ENCODE results near the gene POLG2. TPM values are rescaled to one million over a fixed set of nuclear protein-coding genes. Genes with fewer than 3 reads are reported as not detected.

POLG2 gene
- total and polyA plus RNA-seq, 4 donors, result 13.2 to 28.6 (median 18.3) TPM

- Histone ChIP-seq H3K27ac (ENCODE audit: low read depth, low read length) (no peak overlapping the region), H3K4me1 (ENCODE audit: control insufficient read depth, insufficient read depth, low read length) (peaks cover 24% of the 10 kb centered on the region), H3K27me3 (ENCODE audit: control insufficient read depth, insufficient read depth, low read length) (no peaks in the 10 kb centered on the region), H3K9me3 (ENCODE audit: control insufficient read depth, insufficient read depth, low read length) (no peaks in the 10 kb centered on the region), H3K36me3 (ENCODE audit: control insufficient read depth, insufficient read depth, low read length) (peaks cover 11% of the 10 kb centered on the region), H3K4me3 (ENCODE audit: low read depth, low read length) (no peak overlapping the region)
- WGBS (ENCODE audit: insufficient coverage), result no CpG with 5 or more reads among the region's 6 CpGs
- DNase-seq (ENCODE audit: low read depth in 4 of 6, low spot score in 6 of 6), result no peak
Measured at GRCh38 chr17:64492481-64493109, 4.3 kb downstream of the POLG2 start.

GRCh38 chr17:64491994-64492393 is 4.9 kb downstream of the POLG2 start:
- Histone ChIP-seq H3K9me3 (ENCODE audit: control insufficient read depth, insufficient read depth, low read length) (no peaks in the 10 kb centered on the region), H3K4me3 (ENCODE audit: low read depth, low read length) (no peak overlapping the region), H3K27me3 (ENCODE audit: control insufficient read depth, insufficient read depth, low read length) (no peaks in the 10 kb centered on the region), H3K4me1 (ENCODE audit: control insufficient read depth, insufficient read depth, low read length) (peaks cover 18% of the 10 kb centered on the region), H3K27ac (ENCODE audit: low read depth, low read length) (no peak overlapping the region), H3K36me3 (ENCODE audit: control insufficient read depth, insufficient read depth, low read length) (peaks cover 11% of the 10 kb centered on the region)
- no peak for DNase-seq (ENCODE audit: low read depth in 4 of 6, low spot score in 6 of 6)
- WGBS (ENCODE audit: insufficient coverage), result no CpG with 5 or more reads among the region's 3 CpGs

- Histone ChIP-seq H3K27ac (ENCODE audit: low read depth, low read length) (no peak overlapping the region), H3K4me1 (ENCODE audit: control insufficient read depth, insufficient read depth, low read length) (peaks cover 17% of the 10 kb centered on the region), H3K36me3 (ENCODE audit: control insufficient read depth, insufficient read depth, low read length) (peaks cover 14% of the 10 kb centered on the region), H3K9me3 (ENCODE audit: control insufficient read depth, insufficient read depth, low read length) (no peaks in the 10 kb centered on the region), H3K4me3 (ENCODE audit: low read depth, low read length) (no peak overlapping the region), H3K27me3 (ENCODE audit: control insufficient read depth, insufficient read depth, low read length) (no peaks in the 10 kb centered on the region)
- peak in 1 of 6 donors; percentile 34 for DNase-seq (ENCODE audit: low read depth in 4 of 6, low spot score in 6 of 6)
- WGBS (ENCODE audit: insufficient coverage), result 90% methylated on average over 8 of the region's 13 CpGs
Measured at GRCh38 chr17:64491034-64491860, 5.6 kb downstream of the POLG2 start.

- Histone ChIP-seq H3K36me3 (ENCODE audit: control insufficient read depth, insufficient read depth, low read length) (peaks cover 25% of the 10 kb centered on the region), H3K9me3 (ENCODE audit: control insufficient read depth, insufficient read depth, low read length) (no peaks in the 10 kb centered on the region), H3K27ac (ENCODE audit: low read depth, low read length) (no peak overlapping the region), H3K4me1 (ENCODE audit: control insufficient read depth, insufficient read depth, low read length) (no peaks in the 10 kb centered on the region), H3K27me3 (ENCODE audit: control insufficient read depth, insufficient read depth, low read length) (no peaks in the 10 kb centered on the region), H3K4me3 (ENCODE audit: low read depth, low read length) (no peak overlapping the region)
- no CpG with 5 or more reads among the region's 2 CpGs for WGBS (ENCODE audit: insufficient coverage)
- no peak for DNase-seq (ENCODE audit: low read depth in 4 of 6, low spot score in 6 of 6)
Measured at GRCh38 chr17:64488301-64488700, 8.6 kb downstream of the POLG2 start.

- 90% methylated on average over 2 of the region's 3 CpGs for WGBS (ENCODE audit: insufficient coverage)
- DNase-seq (ENCODE audit: low read depth in 4 of 6, low spot score in 6 of 6), result no peak
- H3K4me3 ChIP-seq (ENCODE audit: low read depth, low read length), result no peak overlapping the region
- H3K27ac ChIP-seq (ENCODE audit: low read depth, low read length), result no peak overlapping the region
- H3K36me3 ChIP-seq (ENCODE audit: control insufficient read depth, insufficient read depth, low read length), result peaks cover 26% of the 10 kb centered on the region
- H3K9me3 ChIP-seq (ENCODE audit: control insufficient read depth, insufficient read depth, low read length), result no peaks in the 10 kb centered on the region
- H3K4me1 ChIP-seq (ENCODE audit: control insufficient read depth, insufficient read depth, low read length), result no peaks in the 10 kb centered on the region
- H3K27me3 ChIP-seq (ENCODE audit: control insufficient read depth, insufficient read depth, low read length), result no peaks in the 10 kb centered on the region
Measured at GRCh38 chr17:64484380-64484779, 12.5 kb downstream of the POLG2 start.

- Histone ChIP-seq H3K36me3 (ENCODE audit: control insufficient read depth, insufficient read depth, low read length) (peaks cover 22% of the 10 kb centered on the region), H3K4me3 (ENCODE audit: low read depth, low read length) (no peak overlapping the region), H3K27me3 (ENCODE audit: control insufficient read depth, insufficient read depth, low read length) (no peaks in the 10 kb centered on the region), H3K9me3 (ENCODE audit: control insufficient read depth, insufficient read depth, low read length) (no peaks in the 10 kb centered on the region), H3K4me1 (ENCODE audit: control insufficient read depth, insufficient read depth, low read length) (no peaks in the 10 kb centered on the region), H3K27ac (ENCODE audit: low read depth, low read length) (no peak overlapping the region)
- 100% methylated on average over 1 of the region's 1 CpG for WGBS (ENCODE audit: insufficient coverage)
- no peak for DNase-seq (ENCODE audit: low read depth in 4 of 6, low spot score in 6 of 6)
Measured at GRCh38 chr17:64480951-64481350, 15.9 kb downstream of the POLG2 start.

- Histone ChIP-seq H3K4me3 (ENCODE audit: low read depth, low read length) (no peak overlapping the region), H3K36me3 (ENCODE audit: control insufficient read depth, insufficient read depth, low read length) (peaks cover 7% of the 10 kb centered on the region), H3K27ac (ENCODE audit: low read depth, low read length) (no peak overlapping the region), H3K9me3 (ENCODE audit: control insufficient read depth, insufficient read depth, low read length) (no peaks in the 10 kb centered on the region), H3K4me1 (ENCODE audit: control insufficient read depth, insufficient read depth, low read length) (no peaks in the 10 kb centered on the region), H3K27me3 (ENCODE audit: control insufficient read depth, insufficient read depth, low read length) (no peaks in the 10 kb centered on the region)
- WGBS (ENCODE audit: insufficient coverage), result no CpG with 5 or more reads among the region's 1 CpG
- no peak for DNase-seq (ENCODE audit: low read depth in 4 of 6, low spot score in 6 of 6)
Measured at GRCh38 chr17:64477849-64478248, 19.0 kb downstream of the POLG2 start.

GRCh38 chr17:64472564-64472963 is 24.3 kb downstream of the POLG2 start:
- Histone ChIP-seq H3K4me3 (ENCODE audit: low read depth, low read length) (no peak overlapping the region), H3K27ac (ENCODE audit: low read depth, low read length) (no peak overlapping the region), H3K9me3 (ENCODE audit: control insufficient read depth, insufficient read depth, low read length) (no peaks in the 10 kb centered on the region), H3K36me3 (ENCODE audit: control insufficient read depth, insufficient read depth, low read length) (no peaks in the 10 kb centered on the region), H3K27me3 (ENCODE audit: control insufficient read depth, insufficient read depth, low read length) (no peaks in the 10 kb centered on the region), H3K4me1 (ENCODE audit: control insufficient read depth, insufficient read depth, low read length) (no peaks in the 10 kb centered on the region)
- DNase-seq (ENCODE audit: low read depth in 4 of 6, low spot score in 6 of 6), result no peak
- WGBS (ENCODE audit: insufficient coverage), result no CpG with 5 or more reads among the region's 2 CpGs

- no peak overlapping the region for H3K4me3 ChIP-seq (ENCODE audit: low read depth, low read length)
- no peaks in the 10 kb centered on the region for H3K36me3 ChIP-seq (ENCODE audit: control insufficient read depth, insufficient read depth, low read length)
- H3K9me3 ChIP-seq (ENCODE audit: control insufficient read depth, insufficient read depth, low read length), result no peaks in the 10 kb centered on the region
- DNase-seq (ENCODE audit: low read depth in 4 of 6, low spot score in 6 of 6), result no peak
- H3K27me3 ChIP-seq (ENCODE audit: control insufficient read depth, insufficient read depth, low read length), result no peaks in the 10 kb centered on the region
- H3K27ac ChIP-seq (ENCODE audit: low read depth, low read length), result no peak overlapping the region
- H3K4me1 ChIP-seq (ENCODE audit: control insufficient read depth, insufficient read depth, low read length), result no peaks in the 10 kb centered on the region
- WGBS (ENCODE audit: insufficient coverage), result no CpG with 5 or more reads among the region's 3 CpGs
Measured at GRCh38 chr17:64471440-64471839, 25.4 kb downstream of the POLG2 start.

GRCh38 chr17:64470625-64471024 is 26.2 kb downstream of the POLG2 start:
- Histone ChIP-seq H3K27me3 (ENCODE audit: control insufficient read depth, insufficient read depth, low read length) (no peaks in the 10 kb centered on the region), H3K4me3 (ENCODE audit: low read depth, low read length) (no peak overlapping the region), H3K4me1 (ENCODE audit: control insufficient read depth, insufficient read depth, low read length) (no peaks in the 10 kb centered on the region), H3K27ac (ENCODE audit: low read depth, low read length) (no peak overlapping the region), H3K36me3 (ENCODE audit: control insufficient read depth, insufficient read depth, low read length) (no peaks in the 10 kb centered on the region), H3K9me3 (ENCODE audit: control insufficient read depth, insufficient read depth, low read length) (no peaks in the 10 kb centered on the region)
- 13% methylated on average over 1 of the region's 4 CpGs for WGBS (ENCODE audit: insufficient coverage)
- DNase-seq (ENCODE audit: low read depth in 4 of 6, low spot score in 6 of 6), result no peak
